K562 (cell line): ENCODE data around the gene BPIFB6.

Experiments used
- CTCF ChIP-seq, 3 experiments: IDR thresholded peaks in 2 of 3; conservative IDR thresholded peaks in 1 of 3; 2 replicates each; pipeline ENCODE4 v1.5.1; 2011 to 2012; ENCODE audit warnings: low read length in 3 of 3, mild to moderate bottlenecking in 3 of 3, control low read depth in 2 of 3, improper control_type of control experiment in 1 of 3, inconsistent platforms in 1 of 3, low read depth in 1 of 3, mixed read lengths in 1 of 3, moderate library complexity in 1 of 3; ENCODE audit not compliant: insufficient read depth in 2 of 3
- ETV6 ChIP-seq, 3 experiments: fragments of 150-350 bp in 1 of 3; sonication (generic) in 1 of 3; formaldehyde crosslinking in 1 of 3; IDR thresholded peaks; 2 replicates each; pipeline versions ENCODE4 v1.6.1 to v1.8.0; 2014 to 2022; ENCODE audit warnings: borderline replicate concordance in 2 of 3, low read depth in 2 of 3, antibody characterized with exemption in 1 of 3, low read length in 1 of 3, mild to moderate bottlenecking in 1 of 3, missing genetic modification reagents in 1 of 3
- HDAC2 ChIP-seq: fragments of 450-650 bp; IDR thresholded peaks from 2 replicates; pipeline ENCODE4 v1.6.1; 2016; ENCODE audit warnings: mild to moderate bottlenecking
- HNRNPLL ChIP-seq: fragments of 200-400 bp; formaldehyde crosslinking; IDR thresholded peaks from 2 replicates; pipeline ENCODE4 v1.6.1; 2017; ENCODE audit warnings: low read length, low read depth, mild to moderate bottlenecking; ENCODE audit not compliant: poor library complexity, severe bottlenecking
- ID3 ChIP-seq, 2 experiments: fragments of 250-450 bp in 1 of 2; fragments of 450-650 bp in 1 of 2; sonication (Bioruptor Pico) in 1 of 2; IDR thresholded peaks; 2 replicates each; pipeline versions ENCODE4 v1.6.1 to v1.8.0; 2016 to 2021; ENCODE audit warnings: mild to moderate bottlenecking in 2 of 2, moderate library complexity in 2 of 2, missing compliant biosample characterization in 1 of 2, missing genetic modification characterization in 1 of 2
- NONO ChIP-seq, 2 experiments: fragments of 200-400 bp in 1 of 2; fragments of 450-650 bp in 1 of 2; formaldehyde crosslinking in 1 of 2; IDR thresholded peaks; 2 replicates each; pipeline ENCODE4 v1.6.1; 2017; ENCODE audit warnings: low read depth in 2 of 2, mild to moderate bottlenecking in 2 of 2, moderate library complexity in 2 of 2, low read length in 1 of 2
- PHF8 ChIP-seq: fragments of 200-600 bp; sonication (generic); IDR thresholded peaks from 2 replicates; pipeline ENCODE4 v1.6.1; 2012; ENCODE audit warnings: mixed run types, mild to moderate bottlenecking, inconsistent platforms, low read length, moderate library complexity, borderline replicate concordance
- POLR2A ChIP-seq: fragments of 450-650 bp; conservative IDR thresholded peaks from 2 replicates; pipeline ENCODE4 v1.6.1; 2016
- ZC3H8 ChIP-seq: fragments of 450-650 bp; IDR thresholded peaks from 2 replicates; pipeline ENCODE4 v1.6.1; 2017
- ZNF668 ChIP-seq: fragments of 250-450 bp; sonication (Bioruptor Pico); IDR thresholded peaks from 2 replicates; pipeline ENCODE4 v1.8.0; 2022; ENCODE audit warnings: mild to moderate bottlenecking, inconsistent platforms

GRCh38 chr20:33075281-33075680 is 43.8 kb downstream of the BPIFB6 start:
- TF ChIP-seq POLR2A (no peak), CTCF (IDR thresholded peaks at IDR 0.05 in 2 of 3, conservative IDR thresholded peaks at IDR 0.05 in 1 of 3; ENCODE audit: insufficient read depth in 2 of 3, low read depth in 1 of 3, low read length in 3 of 3) (no peak), HDAC2 (no peak), HNRNPLL (no peak), ZC3H8 (no peak), ID3 (CRISPR knock-in tag; IDR thresholded peaks at IDR 0.05) (no peak), ID3 (tag; IDR thresholded peaks at IDR 0.05) (no peak), PHF8 (no peak), ZNF668 (CRISPR knock-in tag) (no peak), NONO (IDR thresholded peaks at IDR 0.05; ENCODE audit: low read depth in 2 of 2, low read length in 1 of 2) (no peak), ETV6 (IDR thresholded peaks at IDR 0.05; ENCODE audit: borderline replicate concordance in 1 of 2, low read depth in 2 of 2, low read length in 1 of 2) (no peak), ETV6 (CRISPR knock-in tag; IDR thresholded peaks at IDR 0.05; ENCODE audit: borderline replicate concordance) (no peak)
